Activated CD8-positive, alpha-beta memory T cell treated with anti-CD3 and anti-CD28 coated beads, Interleukin-2, amount 50 U/mL, for 1 hour (primary cell): ENCODE data around the gene VGF.
A peak's percentile ranks its signal among the peaks of the same experiment; 100 is the strongest.
"Not testable (repeated sequence)": the region's sequence is repeated elsewhere in the genome, so short reads cannot be mapped to it uniquely, and the experiment has no call there.

Experiments
- DNase-seq: peaks from one replicate; pipeline ENCODE4 v3.0.0-alpha.2; 2020; ENCODE audit errors: extremely low read depth

Gene VGF

DNA sequence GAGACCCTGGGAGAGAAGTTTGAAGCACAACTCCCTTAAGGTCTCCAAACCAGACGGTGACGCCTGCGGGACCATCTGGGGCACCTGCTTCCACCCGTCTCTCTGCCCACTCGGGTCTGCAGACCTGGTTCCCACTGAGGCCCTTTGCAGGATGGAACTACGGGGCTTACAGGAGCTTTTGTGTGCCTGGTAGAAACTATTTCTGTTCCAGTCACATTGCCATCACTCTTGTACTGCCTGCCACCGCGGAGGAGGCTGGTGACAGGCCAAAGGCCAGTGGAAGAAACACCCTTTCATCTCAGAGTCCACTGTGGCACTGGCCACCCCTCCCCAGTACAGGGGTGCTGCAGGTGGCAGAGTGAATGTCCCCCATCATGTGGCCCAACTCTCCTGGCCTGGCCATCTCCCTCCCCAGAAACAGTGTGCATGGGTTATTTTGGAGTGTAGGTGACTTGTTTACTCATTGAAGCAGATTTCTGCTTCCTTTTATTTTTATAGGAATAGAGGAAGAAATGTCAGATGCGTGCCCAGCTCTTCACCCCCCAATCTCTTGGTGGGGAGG, 27.6 kb downstream of the VGF start:
- no peak for DNase-seq

DNA sequence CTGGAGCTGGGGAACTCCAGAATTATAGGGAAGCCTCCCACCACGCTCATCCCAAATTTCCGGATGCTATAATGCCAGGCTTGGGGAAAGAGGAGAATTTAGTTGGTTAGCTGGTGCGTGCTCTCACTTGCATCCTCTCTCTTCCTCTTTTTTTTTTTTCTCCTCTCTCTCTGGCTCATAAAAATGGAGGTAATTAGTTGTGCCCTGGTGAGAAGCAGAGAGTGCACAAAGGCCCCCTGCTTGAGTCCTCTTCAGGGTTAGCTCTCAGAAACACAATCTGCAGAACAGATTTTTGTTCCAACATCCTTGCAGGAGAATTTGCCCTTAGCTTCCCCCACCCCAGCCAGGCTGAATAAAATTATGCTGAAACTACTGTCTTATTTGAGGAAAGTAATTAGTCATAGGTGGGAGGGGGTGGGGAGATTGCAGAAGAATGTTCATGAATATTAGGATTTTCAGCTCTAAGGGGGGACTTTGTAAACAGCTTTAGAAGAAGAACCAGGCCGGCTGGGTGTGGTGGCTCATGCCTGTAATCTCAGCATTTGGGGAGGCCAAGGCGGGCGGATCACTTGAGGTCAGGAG, 30.9 kb downstream of the VGF start:
- no peak for DNase-seq

DNA sequence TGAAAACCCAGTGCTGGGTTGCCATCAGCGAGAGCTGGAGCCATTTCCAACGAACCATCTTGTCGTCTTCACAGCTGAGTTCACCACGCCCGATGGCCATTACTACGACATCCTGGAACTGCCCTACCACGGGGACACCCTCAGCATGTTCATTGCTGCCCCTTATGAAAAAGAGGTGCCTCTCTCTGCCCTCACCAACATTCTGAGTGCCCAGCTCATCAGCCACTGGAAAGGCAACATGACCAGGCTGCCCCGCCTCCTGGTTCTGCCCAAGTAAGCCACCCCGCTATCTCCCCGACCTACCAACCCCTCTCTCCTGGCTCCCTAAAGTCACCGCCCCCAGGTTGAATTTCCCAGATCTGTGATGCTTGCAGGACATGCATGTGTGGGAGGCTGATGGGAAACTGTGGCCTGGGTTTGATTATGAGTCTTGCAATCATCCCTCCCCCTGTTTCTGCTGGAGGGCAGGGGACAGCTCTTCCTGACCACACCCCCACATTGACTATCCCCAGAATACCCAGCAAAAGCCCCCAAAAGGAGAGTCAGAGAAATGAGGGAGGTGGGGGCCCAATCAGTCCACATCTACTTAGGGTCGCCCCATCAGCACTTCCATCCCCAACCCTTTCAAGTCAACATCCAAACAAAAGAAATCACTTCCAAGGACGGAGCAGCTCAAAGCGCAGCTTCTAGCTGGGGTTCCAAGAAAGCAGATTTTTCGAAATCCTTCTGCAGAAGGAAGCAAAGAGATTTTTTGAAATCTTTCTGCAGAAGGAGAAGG, 31.6 kb downstream of the VGF start:
- DNase-seq = no peak

DNA sequence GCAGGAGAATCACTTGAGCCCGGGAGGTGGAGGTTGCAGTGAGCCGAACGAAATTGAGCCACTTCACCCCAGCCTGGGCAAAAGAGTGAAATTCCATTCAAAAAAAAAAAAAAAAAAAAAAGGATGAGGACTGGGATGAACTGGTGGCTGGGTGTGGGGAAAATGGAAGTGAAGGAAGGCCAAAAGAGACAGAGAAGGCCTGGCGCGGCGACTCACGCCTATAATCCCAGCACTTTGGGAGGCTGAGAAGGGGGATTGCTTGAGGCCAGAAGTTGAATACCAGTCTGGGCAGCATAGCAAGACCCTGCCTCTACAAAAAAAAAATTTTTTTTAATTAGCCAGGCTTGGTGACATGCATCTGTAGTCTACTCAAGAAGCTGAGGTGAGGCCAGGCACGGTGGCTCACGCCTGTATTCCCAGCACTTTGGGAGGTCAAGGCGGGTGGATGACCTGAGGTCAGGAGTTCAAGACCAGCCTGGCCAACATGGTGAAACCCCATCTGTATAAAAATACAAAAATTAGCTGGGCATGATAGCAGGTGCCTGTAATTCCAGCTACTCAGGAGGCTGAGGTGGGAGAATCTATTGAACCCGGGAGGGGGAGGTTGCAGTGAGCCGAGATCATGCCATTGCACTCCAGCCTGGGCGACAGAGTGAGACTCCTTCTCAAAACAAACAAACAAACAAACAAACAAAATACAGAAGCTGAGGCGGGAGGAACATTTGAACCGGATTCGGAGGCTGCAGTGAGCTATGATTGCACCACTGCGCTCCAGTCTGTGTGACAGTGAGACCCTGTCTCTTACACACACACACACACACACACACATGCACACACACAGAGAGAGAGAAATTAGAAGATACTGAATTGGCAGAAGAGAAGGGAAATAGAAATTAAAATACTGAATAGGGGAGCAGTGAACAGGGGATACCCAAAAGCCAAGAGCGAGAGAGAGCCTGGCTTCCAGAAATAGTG, 32.5 kb downstream of the VGF start:
- not testable (repeated sequence) for DNase-seq

DNA sequence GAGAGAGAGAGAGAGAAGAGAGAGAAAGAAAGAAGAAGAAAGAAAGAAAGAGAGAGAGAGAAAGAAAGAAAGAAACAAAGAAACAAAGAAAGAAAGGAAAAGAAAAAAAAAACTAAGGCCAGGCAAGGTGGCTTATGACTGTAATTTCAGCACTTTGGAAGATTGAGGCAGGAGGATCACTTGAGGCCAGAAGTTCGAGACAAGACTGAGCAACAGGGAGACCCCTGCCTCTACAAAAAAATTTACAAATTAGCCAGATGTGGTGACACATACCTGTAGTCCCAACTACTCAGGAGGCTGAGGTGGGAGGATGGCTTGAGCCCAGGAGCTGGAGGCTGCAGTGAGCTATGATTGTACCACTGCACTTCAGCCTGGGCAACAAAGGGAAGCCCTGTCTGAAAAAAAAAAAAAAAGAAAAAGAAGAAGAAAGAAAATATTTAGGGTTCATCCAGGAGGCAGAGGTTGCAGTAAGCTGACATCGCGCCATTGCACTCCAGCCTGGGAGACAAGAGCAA, 35.7 kb downstream of the VGF start:
- DNase-seq = no peak

DNA sequence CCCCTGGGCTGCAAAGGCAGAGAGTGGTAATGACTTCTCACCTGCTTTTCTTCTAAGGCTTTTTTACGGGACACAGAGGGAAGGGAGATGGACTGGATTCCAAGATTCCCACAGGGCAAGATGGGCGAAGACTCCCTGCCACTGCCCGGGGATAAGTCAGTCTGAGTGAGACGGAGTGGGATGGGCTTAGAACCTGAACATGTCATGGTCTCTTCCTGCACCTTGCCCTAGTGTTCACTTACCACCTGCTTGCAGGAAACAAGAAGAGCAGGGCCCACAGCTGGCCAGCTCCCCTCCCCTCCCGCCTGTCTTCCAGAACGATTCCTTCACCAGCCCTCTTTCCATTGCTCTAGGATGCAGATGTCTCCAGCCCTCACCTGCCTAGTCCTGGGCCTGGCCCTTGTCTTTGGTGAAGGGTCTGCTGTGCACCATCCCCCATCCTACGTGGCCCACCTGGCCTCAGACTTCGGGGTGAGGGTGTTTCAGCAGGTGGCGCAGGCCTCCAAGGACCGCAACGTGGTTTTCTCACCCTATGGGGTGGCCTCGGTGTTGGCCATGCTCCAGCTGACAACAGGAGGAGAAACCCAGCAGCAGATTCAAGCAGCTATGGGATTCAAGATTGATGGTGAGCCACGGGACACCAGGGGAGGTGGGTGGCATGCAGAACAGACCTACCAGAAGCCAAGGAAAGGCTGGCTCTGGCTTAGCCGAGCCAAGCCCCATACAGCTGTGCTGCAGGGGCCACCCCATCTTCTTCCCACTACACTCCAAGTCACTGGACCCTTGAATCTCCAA, 37.1 kb downstream of the VGF start:
- no peak for DNase-seq

DNA sequence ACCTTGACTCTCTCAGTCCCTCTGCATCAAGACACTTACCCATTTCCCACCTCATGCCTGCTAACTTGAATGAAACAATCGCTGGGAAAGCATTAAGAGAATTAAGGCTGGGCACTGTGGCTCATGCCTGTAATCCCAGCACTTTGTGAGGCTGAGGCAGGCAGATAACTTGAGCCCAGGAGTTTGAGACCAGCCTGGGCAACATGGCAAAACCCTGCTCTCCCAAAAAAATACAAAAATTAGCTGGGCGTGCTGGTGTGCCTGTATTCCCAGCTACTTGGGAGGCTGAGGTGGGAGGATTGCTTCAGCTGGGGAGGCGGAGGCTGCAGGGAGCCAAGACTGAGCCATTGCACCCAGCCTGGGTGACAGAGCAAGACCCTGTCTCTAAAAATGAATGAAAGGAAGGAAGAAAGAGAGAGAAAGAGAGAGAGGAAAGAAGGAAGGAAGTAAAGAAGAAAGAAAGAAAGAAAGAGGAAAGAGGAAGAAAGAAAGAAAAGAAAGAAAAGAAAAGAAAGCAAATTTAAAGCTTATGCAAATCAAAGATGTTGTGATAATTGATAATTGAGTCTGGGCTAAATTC, 37.8 kb downstream of the VGF start:
- no peak for DNase-seq

DNA sequence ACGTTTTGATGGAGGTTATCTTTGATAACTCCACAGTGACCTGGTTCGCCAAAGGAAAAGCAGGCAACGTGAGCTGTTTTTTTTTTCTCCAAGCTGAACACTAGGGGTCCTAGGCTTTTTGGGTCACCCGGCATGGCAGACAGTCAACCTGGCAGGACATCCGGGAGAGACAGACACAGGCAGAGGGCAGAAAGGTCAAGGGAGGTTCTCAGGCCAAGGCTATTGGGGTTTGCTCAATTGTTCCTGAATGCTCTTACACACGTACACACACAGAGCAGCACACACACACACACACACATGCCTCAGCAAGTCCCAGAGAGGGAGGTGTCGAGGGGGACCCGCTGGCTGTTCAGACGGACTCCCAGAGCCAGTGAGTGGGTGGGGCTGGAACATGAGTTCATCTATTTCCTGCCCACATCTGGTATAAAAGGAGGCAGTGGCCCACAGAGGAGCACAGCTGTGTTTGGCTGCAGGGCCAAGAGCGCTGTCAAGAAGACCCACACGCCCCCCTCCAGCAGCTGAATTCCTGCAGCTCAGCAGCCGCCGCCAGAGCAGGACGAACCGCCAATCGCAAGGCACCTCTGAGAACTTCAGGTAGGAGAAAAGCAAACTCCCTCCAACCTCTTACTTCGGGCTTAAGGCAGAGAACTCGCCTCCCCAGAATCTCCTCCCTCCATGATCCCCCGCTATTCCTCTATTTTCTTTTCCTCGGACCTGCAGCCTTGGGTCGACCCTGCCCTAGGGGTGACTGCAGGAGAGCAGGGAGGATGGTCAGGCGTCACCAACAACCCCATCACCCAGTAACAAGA, 38.5 kb downstream of the VGF start, which contains the start of gene SERPINE1:
Gene SERPINE1 (plus strand): TSS at position 454 of the 809 bp plus-strand sequence. CDS start 1,290 bp downstream, outside the sequence.
- peak; percentile 40 for DNase-seq

DNA sequence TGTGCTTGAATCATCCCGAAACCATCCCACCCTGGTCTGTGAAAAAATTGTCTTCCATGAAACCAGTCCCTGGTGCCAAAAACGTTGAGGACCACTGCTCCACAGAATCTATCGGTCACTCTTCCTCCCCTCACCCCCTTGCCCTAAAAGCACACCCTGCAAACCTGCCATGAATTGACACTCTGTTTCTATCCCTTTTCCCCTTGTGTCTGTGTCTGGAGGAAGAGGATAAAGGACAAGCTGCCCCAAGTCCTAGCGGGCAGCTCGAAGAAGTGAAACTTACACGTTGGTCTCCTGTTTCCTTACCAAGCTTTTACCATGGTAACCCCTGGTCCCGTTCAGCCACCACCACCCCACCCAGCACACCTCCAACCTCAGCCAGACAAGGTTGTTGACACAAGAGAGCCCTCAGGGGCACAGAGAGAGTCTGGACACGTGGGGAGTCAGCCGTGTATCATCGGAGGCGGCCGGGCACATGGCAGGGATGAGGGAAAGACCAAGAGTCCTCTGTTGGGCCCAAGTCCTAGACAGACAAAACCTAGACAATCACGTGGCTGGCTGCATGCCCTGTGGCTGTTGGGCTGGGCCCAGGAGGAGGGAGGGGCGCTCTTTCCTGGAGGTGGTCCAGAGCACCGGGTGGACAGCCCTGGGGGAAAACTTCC, 39.2 kb downstream of the VGF start:
- no peak for DNase-seq

DNA sequence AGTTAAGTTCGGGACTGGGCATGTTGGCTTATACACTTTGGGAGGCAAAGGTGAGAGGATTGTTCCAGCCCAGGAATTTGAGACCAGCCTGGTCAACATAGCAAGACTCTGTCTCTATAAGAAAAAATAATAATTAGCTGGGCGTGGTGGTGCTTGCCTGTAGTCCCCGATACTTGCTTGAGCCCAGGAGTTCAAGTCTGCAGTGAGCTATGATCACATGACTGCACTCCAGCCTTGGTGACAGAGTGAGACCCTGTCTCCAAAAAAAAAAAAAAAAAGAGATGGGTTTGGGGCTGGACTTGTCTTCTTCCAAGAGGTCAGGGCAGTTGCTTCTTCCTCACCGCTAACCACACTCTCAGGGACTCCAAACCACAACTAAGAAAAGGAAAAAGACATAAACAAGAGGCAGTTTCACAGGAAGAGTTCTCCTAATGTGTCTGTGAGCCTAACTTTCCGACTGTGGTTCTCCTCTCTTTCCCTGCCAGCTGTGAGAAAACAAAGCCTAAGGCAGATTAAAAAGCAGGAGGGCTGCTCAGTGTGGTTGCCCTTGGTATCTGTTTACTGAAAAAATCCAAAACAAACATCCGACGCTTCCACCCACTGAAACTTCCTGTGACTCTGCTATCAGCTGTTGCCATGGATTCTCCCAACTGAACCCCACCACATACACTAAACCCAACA, 40.9 kb downstream of the VGF start:
- DNase-seq = no peak

DNA sequence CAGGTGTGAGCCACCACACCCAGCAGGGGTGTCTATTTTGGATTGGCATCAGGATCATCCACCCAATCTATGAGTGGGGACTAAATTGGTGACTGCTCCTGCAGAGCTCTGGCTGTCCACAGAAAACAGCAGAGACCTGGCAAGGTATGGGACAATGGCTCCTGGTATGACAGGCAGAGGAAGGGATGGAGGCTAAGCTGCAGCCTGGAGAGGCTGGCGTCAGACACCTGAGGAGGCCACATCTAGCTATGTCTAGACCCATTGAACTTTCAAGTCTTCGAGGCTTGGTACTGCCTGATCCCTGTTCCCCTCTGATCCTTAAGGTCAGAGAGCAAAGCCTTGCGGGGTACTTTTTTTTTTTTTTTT, 41.7 kb downstream of the VGF start:
- no peak for DNase-seq

DNA sequence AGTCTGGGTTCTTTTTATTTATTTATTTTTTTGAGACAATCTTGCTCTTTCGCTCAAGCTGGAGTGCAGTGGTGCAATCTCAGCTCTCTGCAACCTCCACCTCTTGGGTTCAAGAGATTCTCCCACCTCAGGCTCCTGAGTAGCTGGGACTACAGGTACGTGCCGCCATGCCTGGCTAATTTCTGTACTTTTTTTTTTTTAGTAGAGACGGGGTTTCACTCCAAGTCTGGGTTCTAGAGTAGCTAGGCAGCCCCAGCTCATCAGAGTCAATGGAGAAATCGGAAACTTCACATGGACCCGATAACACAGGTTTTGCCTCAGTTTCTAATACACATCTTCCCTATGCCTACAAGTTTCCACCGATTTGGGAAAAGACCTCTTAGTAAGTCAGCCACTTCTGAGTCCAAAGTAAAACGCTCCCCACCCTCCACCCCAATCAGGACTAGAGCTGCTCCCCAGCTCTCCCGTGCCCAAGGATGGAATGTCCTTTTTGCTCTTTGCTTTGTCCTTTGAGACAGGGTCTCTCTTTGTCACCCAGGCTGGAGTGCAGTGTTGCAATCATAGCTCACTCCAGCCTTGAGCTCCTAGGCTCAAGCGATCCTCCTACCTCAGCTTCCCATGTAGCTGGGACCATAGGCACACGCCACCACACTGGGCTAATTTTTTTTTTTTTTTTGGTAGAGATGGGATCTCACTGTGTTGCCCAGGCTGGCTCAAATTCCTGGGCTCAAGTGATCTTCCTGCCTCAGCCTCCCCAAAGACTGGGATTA, 42.3 kb downstream of the VGF start:
- no peak for DNase-seq

DNA sequence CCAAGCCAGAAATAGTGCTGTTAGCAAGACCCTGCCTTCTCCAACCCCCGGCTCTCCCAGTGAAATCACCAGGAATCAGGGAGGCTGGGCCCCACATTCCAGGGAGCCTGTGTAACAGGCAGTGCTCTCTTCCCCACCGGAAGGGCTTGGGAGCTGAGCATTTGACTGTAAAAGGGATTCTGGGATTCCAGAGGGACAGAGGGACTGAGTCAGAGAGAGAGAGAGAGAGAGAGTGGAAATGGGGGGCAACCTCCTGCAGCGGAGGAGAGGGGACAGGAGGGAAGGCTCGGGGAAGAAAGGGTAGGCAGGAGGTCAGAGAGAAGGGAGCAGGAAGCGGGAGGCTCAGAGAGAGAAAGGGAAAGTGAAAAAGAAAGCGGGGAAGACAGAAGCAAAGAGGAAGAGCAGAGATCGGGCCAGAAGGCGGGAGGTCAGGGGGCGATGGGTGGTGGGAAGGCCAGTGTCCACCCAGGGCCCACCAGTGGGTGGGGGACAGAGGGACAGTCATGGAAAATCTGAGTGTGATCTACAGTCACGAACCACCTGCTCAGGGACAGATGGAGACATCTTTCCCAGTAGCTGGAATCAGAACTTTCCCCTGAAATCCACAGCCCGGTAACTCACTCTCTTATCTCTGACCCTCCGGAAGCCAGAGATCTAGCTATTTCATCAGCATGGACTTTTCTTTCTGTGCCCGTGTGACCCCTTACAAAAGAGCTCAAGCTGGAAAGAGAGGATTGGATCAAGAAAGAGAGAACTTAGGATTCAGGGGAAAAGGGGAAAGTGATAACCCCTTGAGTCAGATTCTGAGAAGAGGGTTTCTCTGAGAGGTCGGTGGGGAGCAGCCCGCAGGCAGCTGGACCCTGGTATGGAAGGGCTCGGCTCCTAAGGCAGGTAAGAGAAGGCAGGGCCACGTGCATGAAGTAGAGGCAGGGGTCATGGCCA, 43.1 kb downstream of the VGF start:
- DNase-seq = no peak

DNA sequence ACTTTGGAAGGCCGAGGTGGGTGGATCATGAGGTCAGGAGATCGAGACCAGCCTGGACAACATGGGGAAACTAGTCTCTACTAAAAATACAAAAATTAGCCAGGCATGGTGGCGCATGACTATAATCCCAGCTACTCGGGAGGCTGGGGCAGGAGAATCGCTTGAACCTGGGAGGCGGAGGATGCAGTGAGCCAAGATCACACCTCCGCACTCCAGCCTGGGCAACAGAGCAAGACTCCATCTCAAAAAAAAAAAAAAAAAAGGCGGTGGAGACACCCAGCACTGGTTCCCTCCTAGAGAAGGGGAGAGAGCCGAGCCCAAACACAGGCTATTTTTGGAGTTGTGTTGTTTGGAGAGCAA, 43.8 kb downstream of the VGF start:
- not testable (repeated sequence) for DNase-seq

DNA sequence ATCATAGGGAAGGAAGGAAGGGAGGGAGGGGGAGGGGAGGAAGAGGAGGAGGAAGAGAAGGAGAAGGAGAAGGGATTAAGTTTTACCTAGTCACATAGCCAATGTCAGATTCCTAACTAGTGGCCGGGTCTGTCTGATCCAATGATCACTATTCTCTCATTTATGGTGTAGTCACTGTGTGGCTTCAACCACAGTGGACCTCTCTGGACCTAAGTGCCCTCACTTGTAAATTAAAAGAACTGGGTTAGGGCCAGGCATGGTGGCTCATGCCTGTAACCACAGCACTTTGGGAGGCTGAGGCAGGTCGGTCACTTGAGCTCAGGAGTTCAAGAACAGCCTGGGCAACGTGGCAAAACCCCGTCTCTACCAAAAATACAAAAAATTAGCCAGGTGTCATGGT, 45.1 kb downstream of the VGF start:
- DNase-seq = no peak

DNA sequence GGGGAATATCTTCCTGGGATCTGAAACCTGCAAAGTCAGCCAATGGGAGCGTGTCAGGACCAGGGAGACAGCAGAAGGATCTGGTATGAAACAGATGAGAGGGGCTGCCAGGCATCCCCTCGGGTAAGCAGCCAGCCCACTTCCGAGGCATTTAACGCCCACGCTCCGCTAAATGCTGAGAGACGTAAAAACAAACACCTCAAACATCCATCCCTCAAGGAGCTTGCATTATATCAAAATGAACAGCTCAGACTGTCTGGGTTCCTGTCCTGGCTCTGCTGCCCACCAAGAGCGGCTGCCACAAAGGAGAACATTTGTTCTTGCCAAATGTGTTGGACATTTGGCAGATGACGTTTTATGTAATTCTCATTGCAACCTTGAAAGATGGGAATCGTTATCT, 45.5 kb downstream of the VGF start:
- no peak for DNase-seq

DNA sequence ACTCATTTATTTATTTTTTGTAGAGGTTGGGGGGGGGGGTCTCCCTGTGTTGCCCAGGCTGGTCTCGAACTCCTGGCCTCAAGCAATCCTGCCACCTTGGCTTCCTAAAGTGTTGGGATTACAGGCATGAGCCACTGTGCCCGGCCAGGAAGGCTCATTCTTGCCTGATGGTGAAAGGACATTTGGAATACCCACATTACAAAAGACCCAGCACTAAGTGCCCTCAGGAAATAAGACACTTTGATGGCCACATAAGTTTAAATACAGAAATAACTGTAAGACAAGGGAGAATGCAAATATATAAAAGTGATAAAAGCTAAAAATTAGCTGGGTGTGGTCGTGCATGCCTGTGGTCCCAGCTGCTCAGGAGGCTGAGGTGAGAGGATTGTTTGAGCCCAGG, 46.5 kb downstream of the VGF start:
- no peak for DNase-seq
